HG02642 (cell line): Measurements from ENCODE around the gene SLC5A6.
"Not testable (repeated sequence)": the region's sequence is repeated elsewhere in the genome, so short reads cannot be mapped to it uniquely, and the experiment has no call there.

Source experiments
- ATAC-seq: cut with Tn5 transposase; IDR thresholded peaks from one replicate; pipeline ENCODE4 v1.9.1; 2021; ENCODE audit warnings: mild to moderate bottlenecking; ENCODE audit not compliant: unreplicated experiment, poor library complexity

The SLC5A6 gene

GRCh38 chr2:27208486-27209050, 3.5 kb downstream of the SLC5A6 start:
- ATAC-seq: no peak

GRCh38 chr2:27206346-27206745, 5.7 kb downstream of the SLC5A6 start:
- no peak for ATAC-seq

- ATAC-seq: no peak
These were observed 6.9 kb downstream of the SLC5A6 start for GRCh38 chr2:27205206-27205605.

GRCh38 chr2:27204566-27204965, 7.5 kb downstream of the SLC5A6 start:
- ATAC-seq: no peak

GRCh38 chr2:27203741-27204140, 8.3 kb downstream of the SLC5A6 start:
- ATAC-seq: no peak

- no peak for ATAC-seq
These were observed 9.2 kb downstream of the SLC5A6 start for GRCh38 chr2:27202854-27203253.

GRCh38 chr2:27201675-27202074, 10.4 kb downstream of the SLC5A6 start:
- ATAC-seq: no peak

- no peak for ATAC-seq
These were observed 12.8 kb downstream of the SLC5A6 start for GRCh38 chr2:27199241-27199640.

- no peak for ATAC-seq
These were observed 13.4 kb downstream of the SLC5A6 start for GRCh38 chr2:27198627-27199026.

- ATAC-seq: not testable (repeated sequence)
These were observed 14.0 kb downstream of the SLC5A6 start for GRCh38 chr2:27198068-27198467.

GRCh38 chr2:27195799-27196198, 16.3 kb downstream of the SLC5A6 start:
- ATAC-seq: not testable (repeated sequence)

- no peak for ATAC-seq
These were observed 17.3 kb downstream of the SLC5A6 start for GRCh38 chr2:27194538-27195354.

GRCh38 chr2:27191070-27191829, 20.8 kb downstream of the SLC5A6 start:
- ATAC-seq: no peak

GRCh38 chr2:27189989-27190388, 22.1 kb downstream of the SLC5A6 start:
- no peak for ATAC-seq

GRCh38 chr2:27186613-27187345, 25.3 kb downstream of the SLC5A6 start:
- ATAC-seq: no peak

- no peak for ATAC-seq
These were observed 26.6 kb downstream of the SLC5A6 start for GRCh38 chr2:27185331-27186026.

GRCh38 chr2:27184115-27184514, 28.0 kb downstream of the SLC5A6 start:
- ATAC-seq: no peak

GRCh38 chr2:27182346-27182745, 29.7 kb downstream of the SLC5A6 start:
- no peak for ATAC-seq

- ATAC-seq: no peak
These were observed 32.6 kb downstream of the SLC5A6 start for GRCh38 chr2:27179344-27180000.
